ENCODE data around the gene TMEM9B. TPM values are rescaled to one million over a fixed set of nuclear protein-coding genes. Genes with fewer than 3 reads are reported as not detected.

Gene TMEM9B
- total and polyA plus RNA-seq, 2 donors (not counting 1 experiment from before 2014, with no cell fraction given), result 15.0 to 30.4 TPM

- no peak overlapping the region for H3K27ac ChIP-seq (ENCODE audit: low read length in 2 of 2)
- H3K36me3 ChIP-seq (replicated peaks in 1 of 2; ENCODE audit: control extremely low read depth in 1 of 2, control insufficient read depth in 1 of 2, extremely low read depth in 1 of 2, insufficient read depth in 2 of 2, low read length in 1 of 2), result no peaks in the 10 kb centered on the region
- peaks cover under 1 to 47% (median 28%) of the 10 kb centered on the region in 4 experiments for H3K27me3 ChIP-seq (replicated peaks in 1 of 4; ENCODE audit: control extremely low read depth in 1 of 4, control insufficient read depth in 3 of 4, insufficient read depth in 4 of 4, low read length in 3 of 4)
- no peak overlapping the region for H3K4me3 ChIP-seq (ENCODE audit: control extremely low read depth in 1 of 5, extremely low read depth in 1 of 5, insufficient read depth in 1 of 5, low read depth in 2 of 5, low read length in 4 of 5)
- CTCF ChIA-PET, result interaction anchor here (0.9 kb wide), 1 partner anchor 140 kb away, joined by 3 read pairs; no protein-coding TSS in a partner anchor
- no peaks in the 10 kb centered on the region for H4K20me1 ChIP-seq (ENCODE audit: control insufficient read depth, insufficient read depth, low read length, poor library complexity, severe bottlenecking)
- H3K79me2 ChIP-seq (ENCODE audit: control insufficient read depth, insufficient read depth, low read length), result no peaks in the 10 kb centered on the region
- DNase-seq, result no peak
- Mint-ChIP-seq H3K4me3 (no peak overlapping the region), H3K9me3 (ENCODE audit: insufficient read depth) (no peaks in the 10 kb centered on the region), H3K27ac (no peak overlapping the region), H3K4me1 (peaks cover 6% of the 10 kb centered on the region), H3K27me3 (peaks cover 43% of the 10 kb centered on the region)
- intact Hi-C loops (cut with micrococcal nuclease), result no loop called here
- no peaks in the 10 kb centered on the region for H3K9me3 ChIP-seq (ENCODE audit: control extremely low read depth in 1 of 3, control insufficient read depth in 2 of 3, insufficient read depth in 1 of 3, low read length in 2 of 3)
- TF ChIP-seq EZH2 (IDR thresholded peaks at IDR 0.05; ENCODE audit: borderline replicate concordance, insufficient read depth, low read depth, low read length, poor library complexity, severe bottlenecking), result no peak
- TF ChIP-seq CTCF (IDR thresholded peaks at IDR 0.05), result no peak
- H2AFZ ChIP-seq (ENCODE audit: insufficient read depth, low read depth, low read length, poor library complexity, severe bottlenecking), result no peak overlapping the region
- WGBS (ENCODE audit: insufficient coverage), result 100% methylated on average over 1 of the region's 2 CpGs
- POLR2A ChIA-PET, result no interaction called here
- H3K4me2 ChIP-seq (replicated peaks; ENCODE audit: low read depth, low read length, poor library complexity, severe bottlenecking), result no peak overlapping the region
- H3K9ac ChIP-seq (ENCODE audit: low read length), result no peak overlapping the region
- H3K4me1 ChIP-seq (ENCODE audit: control insufficient read depth in 2 of 2, insufficient read depth in 2 of 2, low read length in 2 of 2), result peaks cover 4 to 5% of the 10 kb centered on the region in 2 donors
- ATAC-seq (ENCODE audit: low read depth), result no peak
These were observed 33.8 kb upstream of the TMEM9B start for GRCh38 chr11:8998017-8998416.

- TF ChIP-seq EZH2 (IDR thresholded peaks at IDR 0.05; ENCODE audit: borderline replicate concordance, insufficient read depth, low read depth, low read length, poor library complexity, severe bottlenecking), result no peak
- TF ChIP-seq CTCF (IDR thresholded peaks at IDR 0.05), result no peak
- ATAC-seq (ENCODE audit: low read depth), result no peak
- CTCF ChIA-PET, result interaction anchor here (0.6 to 0.7 kb wide), 2 partner anchors 26 to 63 kb away, joined by 3 read pairs; no protein-coding TSS in a partner anchor
- POLR2A ChIA-PET, result no interaction called here
- no peaks in the 10 kb centered on the region for H3K79me2 ChIP-seq (ENCODE audit: control insufficient read depth, insufficient read depth, low read length)
- H3K4me2 ChIP-seq (replicated peaks; ENCODE audit: low read depth, low read length, poor library complexity, severe bottlenecking), result no peak overlapping the region
- Mint-ChIP-seq H3K27ac (no peak overlapping the region), H3K4me1 (peaks cover 2% of the 10 kb centered on the region), H3K4me3 (no peak overlapping the region), H3K9me3 (ENCODE audit: insufficient read depth) (no peaks in the 10 kb centered on the region), H3K27me3 (peaks cover 40% of the 10 kb centered on the region)
- intact Hi-C loops (cut with micrococcal nuclease), result no loop called here
- no peak overlapping the region for H3K9ac ChIP-seq (ENCODE audit: low read length)
- H3K36me3 ChIP-seq (replicated peaks in 1 of 2; ENCODE audit: control extremely low read depth in 1 of 2, control insufficient read depth in 1 of 2, extremely low read depth in 1 of 2, insufficient read depth in 2 of 2, low read length in 1 of 2), result no peaks in the 10 kb centered on the region
- H3K27me3 ChIP-seq (replicated peaks in 1 of 4; ENCODE audit: control extremely low read depth in 1 of 4, control insufficient read depth in 3 of 4, insufficient read depth in 4 of 4, low read length in 3 of 4), result peaks cover 0 to 47% (median 23%) of the 10 kb centered on the region in 4 experiments
- no peaks in the 10 kb centered on the region for H4K20me1 ChIP-seq (ENCODE audit: control insufficient read depth, insufficient read depth, low read length, poor library complexity, severe bottlenecking)
- WGBS (ENCODE audit: insufficient coverage), result 92% methylated on average over 2 of the region's 3 CpGs
- no peak overlapping the region for H3K27ac ChIP-seq (ENCODE audit: low read length in 2 of 2)
- no peaks in the 10 kb centered on the region for H3K9me3 ChIP-seq (ENCODE audit: control extremely low read depth in 1 of 3, control insufficient read depth in 2 of 3, insufficient read depth in 1 of 3, low read length in 2 of 3)
- H3K4me1 ChIP-seq (ENCODE audit: control insufficient read depth in 2 of 2, insufficient read depth in 2 of 2, low read length in 2 of 2), result no peaks in the 10 kb centered on the region
- H2AFZ ChIP-seq (ENCODE audit: insufficient read depth, low read depth, low read length, poor library complexity, severe bottlenecking), result no peak overlapping the region
- DNase-seq, result no peak
- H3K4me3 ChIP-seq (ENCODE audit: control extremely low read depth in 1 of 5, extremely low read depth in 1 of 5, insufficient read depth in 1 of 5, low read depth in 2 of 5, low read length in 4 of 5), result no peak overlapping the region
These were observed 33.2 kb upstream of the TMEM9B start for GRCh38 chr11:8997451-8997850.

All from B cell (primary cell).